ENCODE measurements around the gene RTP5.

DNA sequence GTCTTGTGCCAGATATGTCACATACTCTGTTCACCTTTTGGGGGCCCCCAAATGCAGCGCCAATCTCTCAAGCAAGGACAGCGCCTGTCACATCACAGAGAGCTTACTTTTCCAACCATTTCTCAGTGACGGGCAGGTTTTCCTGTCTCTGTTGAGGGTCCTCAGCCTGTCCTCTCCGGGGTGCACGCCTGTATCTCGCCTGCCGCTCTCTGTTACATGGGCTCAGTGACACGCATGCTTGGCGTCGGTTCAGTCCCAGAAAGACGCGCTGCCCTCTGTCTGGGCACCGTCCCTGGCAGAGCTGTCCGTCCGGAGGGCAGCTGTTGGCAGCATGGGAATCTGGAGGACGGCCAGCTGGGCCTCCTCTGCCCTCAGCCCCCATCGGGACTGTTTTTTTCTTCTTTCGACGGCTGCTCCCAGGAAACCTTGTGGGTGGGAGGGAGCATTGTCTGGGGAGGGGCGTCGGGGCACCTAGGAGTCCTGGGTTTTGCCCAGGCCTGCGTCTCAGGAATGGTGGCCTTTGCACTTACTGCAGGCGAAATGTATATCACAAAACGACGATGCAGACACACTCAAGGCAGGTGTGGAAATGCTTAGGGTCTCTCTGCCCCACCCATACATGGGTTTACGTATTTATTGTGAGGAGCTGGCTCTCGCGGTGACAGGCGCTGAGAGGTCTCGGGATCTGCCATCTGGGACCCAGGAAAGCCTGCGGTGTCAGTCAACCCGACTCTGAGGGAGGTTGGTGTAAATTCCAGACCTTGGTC is 30.9 kb downstream of the RTP5 start:
- TF ChIP-seq, protein P1, sequence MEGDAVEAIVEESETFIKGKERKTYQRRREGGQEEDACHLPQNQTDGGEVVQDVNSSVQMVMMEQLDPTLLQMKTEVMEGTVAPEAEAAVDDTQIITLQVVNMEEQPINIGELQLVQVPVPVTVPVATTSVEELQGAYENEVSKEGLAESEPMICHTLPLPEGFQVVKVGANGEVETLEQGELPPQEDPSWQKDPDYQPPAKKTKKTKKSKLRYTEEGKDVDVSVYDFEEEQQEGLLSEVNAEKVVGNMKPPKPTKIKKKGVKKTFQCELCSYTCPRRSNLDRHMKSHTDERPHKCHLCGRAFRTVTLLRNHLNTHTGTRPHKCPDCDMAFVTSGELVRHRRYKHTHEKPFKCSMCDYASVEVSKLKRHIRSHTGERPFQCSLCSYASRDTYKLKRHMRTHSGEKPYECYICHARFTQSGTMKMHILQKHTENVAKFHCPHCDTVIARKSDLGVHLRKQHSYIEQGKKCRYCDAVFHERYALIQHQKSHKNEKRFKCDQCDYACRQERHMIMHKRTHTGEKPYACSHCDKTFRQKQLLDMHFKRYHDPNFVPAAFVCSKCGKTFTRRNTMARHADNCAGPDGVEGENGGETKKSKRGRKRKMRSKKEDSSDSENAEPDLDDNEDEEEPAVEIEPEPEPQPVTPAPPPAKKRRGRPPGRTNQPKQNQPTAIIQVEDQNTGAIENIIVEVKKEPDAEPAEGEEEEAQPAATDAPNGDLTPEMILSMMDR (IDR thresholded peaks at IDR 0.05) = no peak
- no peak for TF ChIP-seq POLR2A (IDR thresholded peaks at IDR 0.05)
